Amniotic stem cell (primary cell): ENCODE measurements around the gene RAPGEFL1.
"Not testable (repeated sequence)": the region's sequence is repeated elsewhere in the genome, so short reads cannot be mapped to it uniquely, and the experiment has no call there.

Experiments
- DNase-seq: peaks from one replicate; lab custom pipeline; 2025; lab: John Stamatoyannopoulos, UW

RAPGEFL1 gene, protein sequence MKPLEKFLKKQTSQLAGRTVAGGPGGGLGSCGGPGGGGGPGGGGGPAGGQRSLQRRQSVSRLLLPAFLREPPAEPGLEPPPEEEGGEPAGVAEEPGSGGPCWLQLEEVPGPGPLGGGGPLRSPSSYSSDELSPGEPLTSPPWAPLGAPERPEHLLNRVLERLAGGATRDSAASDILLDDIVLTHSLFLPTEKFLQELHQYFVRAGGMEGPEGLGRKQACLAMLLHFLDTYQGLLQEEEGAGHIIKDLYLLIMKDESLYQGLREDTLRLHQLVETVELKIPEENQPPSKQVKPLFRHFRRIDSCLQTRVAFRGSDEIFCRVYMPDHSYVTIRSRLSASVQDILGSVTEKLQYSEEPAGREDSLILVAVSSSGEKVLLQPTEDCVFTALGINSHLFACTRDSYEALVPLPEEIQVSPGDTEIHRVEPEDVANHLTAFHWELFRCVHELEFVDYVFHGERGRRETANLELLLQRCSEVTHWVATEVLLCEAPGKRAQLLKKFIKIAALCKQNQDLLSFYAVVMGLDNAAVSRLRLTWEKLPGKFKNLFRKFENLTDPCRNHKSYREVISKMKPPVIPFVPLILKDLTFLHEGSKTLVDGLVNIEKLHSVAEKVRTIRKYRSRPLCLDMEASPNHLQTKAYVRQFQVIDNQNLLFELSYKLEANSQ

GRCh38 chr17:40177275-40177874 is at the start of gene RAPGEFL1:
TSS of gene RAPGEFL1 (plus strand) at chr17:40177470. CDS start at chr17:40177862, 392 bp downstream.
- DNase-seq = peak; percentile 16

DNA sequence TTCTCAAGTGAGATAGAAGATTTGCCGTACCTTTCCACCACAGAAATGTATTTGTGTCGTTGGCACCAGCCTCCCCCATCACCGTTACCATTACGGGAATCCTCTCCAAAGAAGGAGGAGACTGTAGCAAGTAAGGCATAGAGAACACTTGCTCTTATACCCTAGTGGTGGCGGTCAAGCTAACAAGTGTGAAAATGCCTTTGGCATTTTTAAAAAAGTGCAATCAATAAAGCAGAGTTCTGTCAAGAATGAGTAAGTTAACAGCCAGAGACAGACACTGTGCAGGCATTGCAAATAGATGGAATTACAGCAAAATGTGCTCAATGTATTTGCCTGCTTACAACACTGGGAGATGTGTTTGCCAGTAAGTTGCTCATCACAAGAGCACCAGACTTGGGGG is 47.8 kb upstream of the RAPGEFL1 start:
- DNase-seq = no peak

- DNase-seq = no peak
These were observed 46.8 kb upstream of the RAPGEFL1 start for GRCh38 chr17:40130352-40131042.

GRCh38 chr17:40134184-40134583 is 43.1 kb upstream of the RAPGEFL1 start:
- no peak for DNase-seq

- no peak for DNase-seq
These were observed 41.5 kb upstream of the RAPGEFL1 start for GRCh38 chr17:40135817-40136216.

DNA sequence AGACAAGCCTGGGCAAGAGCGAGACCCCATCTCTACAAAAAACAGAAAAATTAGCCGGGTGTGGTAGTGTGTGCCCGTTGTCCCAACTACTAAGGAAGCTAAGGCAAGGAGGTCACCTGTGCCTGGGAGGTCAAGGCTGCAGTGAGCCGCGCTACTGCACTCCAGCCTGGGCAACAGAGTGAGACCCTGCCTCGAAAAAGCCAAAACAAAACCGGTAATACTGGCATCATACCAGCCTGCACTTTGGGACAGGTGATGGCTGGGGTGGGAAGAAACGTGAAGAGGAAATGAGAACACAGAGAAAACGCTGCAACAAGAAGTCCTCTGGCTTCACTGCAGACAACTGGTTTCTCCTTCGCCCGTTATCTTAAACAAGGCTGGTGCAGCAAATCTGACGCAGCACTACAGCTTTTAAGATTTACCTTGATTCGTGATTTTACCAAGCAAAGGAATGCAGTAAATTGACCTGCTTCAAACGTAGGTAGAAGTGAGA is 37.7 kb upstream of the RAPGEFL1 start:
- no peak for DNase-seq

GRCh38 chr17:40143166-40143565 is 34.1 kb upstream of the RAPGEFL1 start:
- not testable (repeated sequence) for DNase-seq

GRCh38 chr17:40145476-40145875 is 31.8 kb upstream of the RAPGEFL1 start:
- DNase-seq = no peak

- DNase-seq = no peak
These were observed 28.7 kb upstream of the RAPGEFL1 start for GRCh38 chr17:40148527-40148926.

DNA sequence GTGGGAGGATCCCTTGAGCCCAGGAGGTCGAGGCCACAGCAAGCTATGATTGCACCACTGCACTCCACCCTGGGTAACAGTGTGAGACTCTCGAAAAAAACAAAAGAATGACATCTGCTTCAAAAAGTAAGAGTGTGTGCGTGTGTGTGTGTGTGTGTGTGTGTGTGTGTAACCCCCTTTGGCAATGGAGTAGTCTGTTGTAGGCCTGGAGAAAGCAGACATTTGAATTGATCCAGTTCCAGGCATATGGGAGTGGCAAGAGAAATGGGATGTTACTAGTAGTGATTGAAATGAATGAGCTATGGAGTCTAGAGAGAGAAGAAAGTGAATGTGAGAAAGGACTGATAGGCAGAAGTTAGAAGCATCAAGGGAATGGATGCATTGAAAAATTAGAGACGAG is 27.0 kb upstream of the RAPGEFL1 start:
- DNase-seq = no peak

DNA sequence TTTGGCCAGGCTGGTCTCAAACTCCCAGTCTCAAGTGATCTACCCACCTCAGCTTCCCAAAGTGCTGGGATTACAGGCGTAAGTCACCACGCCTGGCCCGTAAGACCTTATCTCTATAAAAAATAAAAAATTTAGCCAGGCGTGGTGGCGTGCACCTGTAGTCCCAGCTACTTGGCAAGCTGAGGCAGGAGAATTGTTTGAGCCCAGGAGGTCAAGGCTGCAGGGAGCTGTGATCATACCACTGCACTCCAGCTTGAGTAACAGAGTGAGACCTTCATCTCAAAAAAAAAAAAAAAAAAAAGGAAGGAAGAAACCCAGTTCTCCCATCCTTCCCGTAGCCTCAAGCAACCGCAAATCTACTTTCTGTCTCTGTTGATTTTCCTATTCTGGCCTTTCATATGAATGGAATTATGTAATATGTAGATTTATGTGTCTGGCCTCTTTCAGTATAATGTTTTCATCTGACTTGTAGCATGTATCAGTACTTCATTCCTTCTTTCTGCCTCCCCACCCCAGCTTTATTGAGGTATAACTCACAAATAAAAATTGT is 25.8 kb upstream of the RAPGEFL1 start:
- DNase-seq = no peak

DNA sequence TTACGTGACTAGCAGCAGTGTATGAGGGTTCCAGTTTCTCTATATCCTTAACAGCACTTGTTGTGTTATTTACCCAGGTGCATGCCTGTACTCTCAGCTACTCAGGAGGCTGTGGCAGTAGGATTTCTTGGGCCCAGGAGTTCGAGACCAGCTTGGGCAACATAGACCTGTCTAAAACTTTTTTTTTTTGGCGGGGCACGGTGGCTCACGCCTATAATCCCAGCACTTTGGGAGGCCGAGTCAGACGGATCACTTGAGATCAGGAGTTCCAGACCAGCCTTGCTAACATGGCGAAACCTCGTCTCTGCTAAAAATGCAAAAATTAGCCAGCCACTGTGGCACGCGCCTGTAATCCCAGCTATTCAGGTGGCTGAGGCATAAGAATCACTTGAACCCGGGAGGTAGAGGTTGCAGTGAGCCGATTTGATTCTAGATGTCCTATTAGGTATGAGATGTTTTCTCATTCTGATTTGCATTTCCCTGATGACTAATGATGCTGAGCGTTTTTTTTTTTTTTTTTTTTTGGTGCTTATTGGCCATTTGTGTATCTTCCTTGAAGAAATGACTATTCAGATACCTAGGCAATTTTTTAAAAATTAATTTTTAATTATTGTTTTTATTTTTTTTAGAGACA is 23.6 kb upstream of the RAPGEFL1 start:
- no peak for DNase-seq

- no peak for DNase-seq
These were observed 19.3 kb upstream of the RAPGEFL1 start for GRCh38 chr17:40157973-40158372.

- DNase-seq = no peak
These were observed 18.7 kb upstream of the RAPGEFL1 start for GRCh38 chr17:40158438-40159013.

DNA sequence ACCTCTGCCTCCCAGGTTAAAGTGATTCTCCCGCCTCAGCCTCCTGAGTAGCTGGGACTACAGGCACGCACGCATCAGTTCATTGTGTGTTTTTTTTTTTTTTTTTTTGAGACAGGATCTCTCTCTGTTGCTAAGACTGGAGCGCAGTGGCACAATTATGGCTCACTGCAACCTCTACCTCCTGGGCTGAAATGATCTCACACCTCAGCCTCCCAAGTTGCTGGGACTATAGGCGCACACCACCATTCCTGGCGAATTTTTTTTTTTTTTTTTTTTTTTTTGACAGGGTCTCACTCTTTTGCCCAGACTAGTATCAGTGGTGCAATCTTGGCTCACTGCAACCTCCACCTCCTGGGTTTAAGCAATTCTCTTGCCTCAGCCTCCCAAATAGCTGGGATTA is 17.8 kb upstream of the RAPGEFL1 start:
- DNase-seq = no peak

DNA sequence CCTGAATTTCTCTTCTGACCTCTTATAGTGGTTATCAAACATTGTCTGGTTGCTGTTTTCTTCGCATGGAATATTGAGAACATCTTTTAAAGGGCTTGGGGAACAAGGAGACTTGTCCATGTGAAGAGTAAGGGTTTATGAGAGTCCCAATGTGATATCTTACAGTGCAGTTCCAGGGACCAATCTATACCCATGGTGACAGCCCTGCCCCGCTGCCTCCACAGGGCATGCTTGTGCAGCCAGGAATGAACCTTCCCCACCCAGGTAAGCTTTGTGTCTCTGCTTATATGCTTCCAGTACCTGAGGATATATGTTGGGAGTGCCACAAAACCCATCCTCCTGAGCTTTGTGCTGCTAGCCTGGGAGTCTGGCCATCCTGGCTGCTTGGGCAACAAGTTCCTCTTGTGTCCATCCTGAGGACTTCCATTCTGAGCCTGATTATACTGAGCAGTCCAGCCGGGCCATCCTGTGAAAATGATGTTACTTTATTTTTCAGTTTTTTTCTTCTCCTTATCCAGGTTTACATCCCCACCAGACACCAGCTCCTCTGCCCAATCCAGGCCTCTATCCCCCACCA is 9.5 kb upstream of the RAPGEFL1 start:
- no peak for DNase-seq

- peak; percentile 12 for DNase-seq
These were observed 8.9 kb upstream of the RAPGEFL1 start for GRCh38 chr17:40168262-40168832.

GRCh38 chr17:40170325-40170724 is 6.9 kb upstream of the RAPGEFL1 start:
- DNase-seq = no peak

GRCh38 chr17:40171750-40172149 is 5.5 kb upstream of the RAPGEFL1 start:
- no peak for DNase-seq

DNA sequence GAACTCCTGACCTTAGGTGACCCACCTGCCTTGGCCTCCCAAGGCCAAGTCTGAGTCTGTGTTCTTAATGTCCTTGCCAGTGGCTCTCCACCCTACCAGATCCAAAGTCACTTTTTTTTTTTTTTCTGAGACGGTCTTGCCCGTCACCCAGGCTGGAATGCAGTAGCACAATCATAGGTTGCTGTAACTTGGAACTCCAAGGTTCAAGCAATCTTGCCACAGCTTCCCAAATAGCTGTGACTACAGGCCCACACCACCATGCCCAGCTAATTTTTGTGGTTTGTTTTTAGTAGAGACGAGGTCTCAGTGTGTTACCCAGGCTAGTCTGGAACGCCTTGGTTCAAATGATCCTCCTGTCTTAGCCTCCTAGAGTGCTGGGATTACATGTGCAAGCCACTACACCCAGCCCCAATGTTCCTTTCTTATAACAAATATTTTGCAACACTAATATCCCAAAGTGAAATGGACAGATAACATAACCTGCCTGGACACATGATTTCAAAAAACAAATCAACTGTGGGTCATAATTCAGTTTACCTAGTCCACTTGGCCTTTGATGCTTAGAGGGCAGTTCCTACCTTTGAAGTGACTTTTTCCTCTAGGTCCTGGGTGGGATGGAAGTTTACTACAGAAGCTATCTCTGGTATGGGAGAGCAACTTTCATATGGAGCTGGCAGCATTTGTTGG is 4.0 kb upstream of the RAPGEFL1 start:
- no peak for DNase-seq
